B cell (primary cell): ENCODE results near the gene TSHR. TPM values are rescaled to one million over a fixed set of nuclear protein-coding genes. Genes with fewer than 3 reads are reported as not detected.

ENCODE experiments used
- ATAC-seq: fragments of 200-7000 bp; cut with Tn5 transposase; one replicate; pipeline ENCODE4 v1.10.0; 2021; ENCODE audit warnings: low read depth, mild to moderate bottlenecking, moderate number of reproducible peaks, moderate library complexity
- CTCF ChIA-PET: fragments of 350-600 bp; sonication (Branson Sonifier 250); formaldehyde crosslinking; loops from one replicate; lab custom pipeline; 2021; ENCODE audit warnings: antibody characterized with exemption, inconsistent platforms; lab: Charles Lee
- POLR2A ChIA-PET: fragments of 350-600 bp; sonication (Branson Sonifier 250); formaldehyde crosslinking; loops from one replicate; lab custom pipeline; 2021; ENCODE audit warnings: antibody characterized with exemption; lab: Charles Lee
- DNase-seq: peaks from one replicate; pipeline ENCODE4 v3.0.0; 2013
- H2AFZ ChIP-seq: 2 replicates; pipeline ENCODE4 v1.6.1; 2012; ENCODE audit warnings: mild to moderate bottlenecking, low read depth, low read length; ENCODE audit not compliant: insufficient read depth, poor library complexity, severe bottlenecking
- H3K27ac ChIP-seq, 2 donors: 1 replicate in 1 of 2; 2 replicates in 1 of 2; pipeline ENCODE4 v1.5.1; 2012 to 2013; ENCODE audit warnings: low read length in 2 of 2, mild to moderate bottlenecking in 2 of 2, moderate library complexity in 1 of 2
- H3K27me3 ChIP-seq, 4 experiments: fragments of 200-600 bp in 1 of 4; sonication (generic) in 1 of 4; replicated peaks in 1 of 4; 1 replicate in 2 of 4; 2 replicates in 2 of 4; pipeline versions ENCODE4 v1.6.1 to v1.7.0; 2013 to 2016; ENCODE audit warnings: low read length in 3 of 4, mild to moderate bottlenecking in 2 of 4, mixed read lengths in 1 of 4, moderate library complexity in 1 of 4; ENCODE audit not compliant: insufficient read depth in 4 of 4, control insufficient read depth in 3 of 4; ENCODE audit errors: control extremely low read depth in 1 of 4
- H3K36me3 ChIP-seq, 2 experiments: replicated peaks in 1 of 2; 1 replicate in 1 of 2; 2 replicates in 1 of 2; pipeline versions ENCODE4 v1.6.1 to v1.7.1; 2013; ENCODE audit warnings: low read length in 1 of 2; ENCODE audit not compliant: insufficient read depth in 2 of 2, control insufficient read depth in 1 of 2; ENCODE audit errors: control extremely low read depth in 1 of 2, extremely low read depth in 1 of 2
- H3K4me1 ChIP-seq, 2 donors: fragments of 200-600 bp in 1 of 2; sonication (generic) in 1 of 2; 1 replicate in 1 of 2; 2 replicates in 1 of 2; pipeline versions ENCODE4 v1.5.1 to v1.6.1; 2013 to 2017; ENCODE audit warnings: low read length in 2 of 2; ENCODE audit not compliant: control insufficient read depth in 2 of 2, insufficient read depth in 2 of 2
- H3K4me2 ChIP-seq: replicated peaks from 2 replicates; pipeline ENCODE3; 2012; ENCODE audit warnings: mild to moderate bottlenecking, low read depth, low read length; ENCODE audit not compliant: poor library complexity, severe bottlenecking
- H3K4me3 ChIP-seq, 5 experiments: fragments of 200-600 bp in 1 of 5; sonication (generic) in 1 of 5; 1 replicate in 3 of 5; 2 replicates in 2 of 5; pipeline versions ENCODE4 v1.5.1 to v1.7.0; 2011 to 2016; ENCODE audit warnings: low read length in 4 of 5, mild to moderate bottlenecking in 4 of 5, low read depth in 2 of 5, control low read depth in 1 of 5, moderate library complexity in 1 of 5; ENCODE audit not compliant: insufficient read depth in 1 of 5; ENCODE audit errors: control extremely low read depth in 1 of 5, extremely low read depth in 1 of 5
- H3K79me2 ChIP-seq: fragments of 200-600 bp; sonication (generic); one replicate; pipeline ENCODE4 v1.6.0; 2016; ENCODE audit warnings: low read length; ENCODE audit not compliant: control insufficient read depth, insufficient read depth
- H3K9ac ChIP-seq: fragments of 200-600 bp; sonication (generic); 2 replicates; pipeline ENCODE4 v1.6.1; 2017; ENCODE audit warnings: mild to moderate bottlenecking, low read length, moderate library complexity
- H3K9me3 ChIP-seq, 3 donors: one replicate each; pipeline versions ENCODE4 v1.6.1 to v1.7.1; 2013; ENCODE audit warnings: low read length in 2 of 3; ENCODE audit not compliant: control insufficient read depth in 2 of 3, insufficient read depth in 1 of 3; ENCODE audit errors: control extremely low read depth in 1 of 3
- H4K20me1 ChIP-seq: 2 replicates; pipeline ENCODE4 v1.6.0; 2012; ENCODE audit warnings: mild to moderate bottlenecking, low read length; ENCODE audit not compliant: insufficient read depth, control insufficient read depth, poor library complexity, severe bottlenecking
- H3K27ac Mint-ChIP-seq: one replicate; pipeline ENCODE4 v1.8.0; 2021; ENCODE audit warnings: mixed read lengths
- H3K27me3 Mint-ChIP-seq: one replicate; pipeline ENCODE4 v1.8.0; 2021; ENCODE audit warnings: mixed read lengths
- H3K4me1 Mint-ChIP-seq: one replicate; pipeline ENCODE4 v1.8.0; 2021; ENCODE audit warnings: mixed read lengths
- H3K4me3 Mint-ChIP-seq: one replicate; pipeline ENCODE4 v1.8.0; 2021; ENCODE audit warnings: mixed read lengths
- H3K9me3 Mint-ChIP-seq: one replicate; pipeline ENCODE4 v1.8.0; 2022; ENCODE audit warnings: mixed read lengths; ENCODE audit not compliant: insufficient read depth
- CTCF ChIP-seq: fragments of 200-600 bp; IDR thresholded peaks from one replicate; pipeline ENCODE4 v1.8.0; 2022; ENCODE audit warnings: antibody characterized with exemption, mild to moderate bottlenecking
- EZH2 ChIP-seq: IDR thresholded peaks from 2 replicates; pipeline ENCODE4 v1.6.1; 2012; ENCODE audit warnings: borderline replicate concordance, low read depth, mild to moderate bottlenecking, moderate library complexity, low read length; ENCODE audit not compliant: insufficient read depth, poor library complexity, severe bottlenecking
- WGBS: methylation state at CpG from one replicate; pipeline ENCODE4 v1.1.5; 2013; ENCODE audit warnings: missing lambda C conversion rate; ENCODE audit not compliant: insufficient coverage; 5-methylcytosine and 5-hydroxymethylcytosine counted together
- intact Hi-C: fragments of 100-400 bp; cut with micrococcal nuclease; formaldehyde crosslinking; loops from one replicate; pipeline ENCODE4 v1.10.0; 2022
- polyA plus RNA-seq: library from polyadenylated mRNA; depleted of rRNA; stranded (reverse); fragments of >200 nt; gene quantifications from 2 replicates; pipeline ENCODE4 v1.2.3, GENCODE V29; 2012
- total RNA-seq, 2 donors: library from RNA; stranded (reverse); fragments of 120-200 nt in 1 of 2; gene quantifications; 1 replicate in 1 of 2; 2 replicates in 1 of 2; pipeline versions ENCODE4 v1.2.3 to v1.2.4, GENCODE V29; 2013 to 2022

TSHR gene
- total and polyA plus RNA-seq, 2 donors (not counting 1 experiment from before 2014, with no cell fraction given) = 0.15 to 0.37 TPM

GRCh38 chr14:80956922-80957321 is 1.5 kb downstream of the TSHR start:
- Mint-ChIP-seq H3K4me3 (peak overlapping the region; percentile 35), H3K4me1 (peaks cover 60% of the 10 kb centered on the region), H3K9me3 (no peaks in the 10 kb centered on the region), H3K27me3 (peaks cover 6% of the 10 kb centered on the region), H3K27ac (peak overlapping the region; percentile 67)
- peak; percentile 14 for DNase-seq
- H3K4me3 ChIP-seq = no peak overlapping the region
- no peak overlapping the region for H2AFZ ChIP-seq
- H3K27ac ChIP-seq = no peak overlapping the region
- no peaks in the 10 kb centered on the region for H3K36me3 ChIP-seq
- no peak for ATAC-seq
- peaks cover 0 to 3% (median 0%) of the 10 kb centered on the region in 3 donors for H3K9me3 ChIP-seq
- peak overlapping the region; percentile 17 for H3K4me2 ChIP-seq
- TF ChIP-seq EZH2 = no peak
- TF ChIP-seq CTCF = no peak
- H3K27me3 ChIP-seq = peaks cover 0 to 10% (median 4%) of the 10 kb centered on the region in 4 experiments
- H3K79me2 ChIP-seq = no peaks in the 10 kb centered on the region
- intact Hi-C loops = loop anchor here (5.0 kb wide), 1 partner anchor 505 kb away; no protein-coding TSS in a partner anchor
- 9% methylated on average over 1 of the region's 1 CpG for WGBS
- no peaks in the 10 kb centered on the region for H4K20me1 ChIP-seq
- POLR2A ChIA-PET = interaction anchor here (0.6 to 0.8 kb wide), 2 partner anchors 12 to 174 kb away, joined by 3 to 5 read pairs; no protein-coding TSS in a partner anchor
- CTCF ChIA-PET = interaction anchor here (0.8 to 12.7 kb wide), 4 partner anchors 9 to 213 kb away, joined by 3 to 255 read pairs (median 4); no protein-coding TSS in a partner anchor
- no peak overlapping the region for H3K9ac ChIP-seq
- H3K4me1 ChIP-seq = peaks cover 30 to 44% of the 10 kb centered on the region in 2 donors

GRCh38 chr14:80957613-80958012 is 2.2 kb downstream of the TSHR start:
- Mint-ChIP-seq H3K27me3 (peaks cover 6% of the 10 kb centered on the region), H3K4me1 (peaks cover 60% of the 10 kb centered on the region), H3K4me3 (no peak overlapping the region), H3K9me3 (no peaks in the 10 kb centered on the region), H3K27ac (peak overlapping the region; percentile 75)
- H3K36me3 ChIP-seq = no peaks in the 10 kb centered on the region
- CTCF ChIA-PET = interaction anchor here (0.8 to 12.7 kb wide), 3 partner anchors 8 to 213 kb away, joined by 3 to 255 read pairs (median 6); no protein-coding TSS in a partner anchor
- H3K9ac ChIP-seq = no peak overlapping the region
- peaks cover 30 to 44% of the 10 kb centered on the region in 2 donors for H3K4me1 ChIP-seq
- H3K9me3 ChIP-seq = peaks cover 0 to 3% (median 0%) of the 10 kb centered on the region in 3 donors
- 100% methylated on average over 1 of the region's 2 CpGs for WGBS
- H2AFZ ChIP-seq = no peak overlapping the region
- no peak for ATAC-seq
- no peak for DNase-seq
- H3K4me2 ChIP-seq = no peak overlapping the region
- H4K20me1 ChIP-seq = no peaks in the 10 kb centered on the region
- peaks cover 0 to 10% (median 4%) of the 10 kb centered on the region in 4 experiments for H3K27me3 ChIP-seq
- H3K27ac ChIP-seq = no peak overlapping the region
- no peak overlapping the region for H3K4me3 ChIP-seq
- intact Hi-C loops = loop anchor here (2.0 to 5.0 kb wide), 2 partner anchors 17 to 505 kb away; partner anchors contain the start of gene CEP128
- no peaks in the 10 kb centered on the region for H3K79me2 ChIP-seq
- TF ChIP-seq CTCF (no peak), EZH2 (no peak)
- POLR2A ChIA-PET = no interaction called here
